Mammary epithelial cell (primary cell): ENCODE measurements around the gene TMEM163.

ENCODE experiments used
- EZH2 ChIP-seq: IDR thresholded peaks from 2 replicates; pipeline ENCODE4 v1.6.1; 2012; ENCODE audit warnings: low read length, inconsistent platforms, borderline replicate concordance
- TF ChIP-seq, protein P1 (sequence below), 2 donors: IDR thresholded peaks in 1 of 2; conservative IDR thresholded peaks in 1 of 2; 2 replicates each; pipeline ENCODE4 v1.5.1; 2011 to 2012; ENCODE audit warnings: inconsistent platforms in 2 of 2, low read length in 2 of 2, mild to moderate bottlenecking in 2 of 2, control low read depth in 1 of 2, low read depth in 1 of 2; ENCODE audit not compliant: insufficient read depth in 1 of 2; ENCODE audit errors: extremely low read depth in 1 of 2

DNA sequence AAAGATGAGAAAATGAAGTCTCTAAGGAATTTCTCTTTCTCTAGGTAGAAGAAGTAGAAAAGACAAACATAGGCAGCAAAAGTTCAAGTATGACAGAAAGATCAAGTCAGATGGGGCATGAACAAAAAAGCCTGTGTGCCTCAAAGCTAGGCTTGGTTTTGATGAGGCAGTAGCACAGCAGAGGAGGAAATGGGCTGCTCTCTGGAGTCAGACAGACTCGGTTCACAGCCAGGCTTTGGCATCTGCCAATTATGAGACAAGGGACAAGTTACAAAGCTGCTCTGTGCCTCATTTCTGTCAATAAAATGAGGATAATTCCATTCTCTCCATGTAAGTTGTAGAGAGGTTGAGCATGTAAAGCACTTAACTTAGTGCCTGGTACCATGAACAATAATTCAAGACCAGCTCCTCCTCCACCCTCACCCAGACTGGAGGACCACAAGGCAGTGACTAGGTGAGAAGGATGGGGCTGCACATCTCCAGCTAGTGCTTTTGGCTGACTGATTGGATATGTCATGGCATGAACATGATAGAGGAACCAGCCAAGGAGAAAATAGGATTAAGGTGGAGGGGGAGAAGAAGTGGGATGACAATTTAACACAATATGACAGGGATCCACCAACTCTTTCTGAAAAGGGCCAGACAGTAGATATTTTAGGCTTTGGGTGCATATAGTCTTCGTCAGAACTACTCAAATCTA is 84.6 kb downstream of the TMEM163 start:
- TF ChIP-seq, protein P1, sequence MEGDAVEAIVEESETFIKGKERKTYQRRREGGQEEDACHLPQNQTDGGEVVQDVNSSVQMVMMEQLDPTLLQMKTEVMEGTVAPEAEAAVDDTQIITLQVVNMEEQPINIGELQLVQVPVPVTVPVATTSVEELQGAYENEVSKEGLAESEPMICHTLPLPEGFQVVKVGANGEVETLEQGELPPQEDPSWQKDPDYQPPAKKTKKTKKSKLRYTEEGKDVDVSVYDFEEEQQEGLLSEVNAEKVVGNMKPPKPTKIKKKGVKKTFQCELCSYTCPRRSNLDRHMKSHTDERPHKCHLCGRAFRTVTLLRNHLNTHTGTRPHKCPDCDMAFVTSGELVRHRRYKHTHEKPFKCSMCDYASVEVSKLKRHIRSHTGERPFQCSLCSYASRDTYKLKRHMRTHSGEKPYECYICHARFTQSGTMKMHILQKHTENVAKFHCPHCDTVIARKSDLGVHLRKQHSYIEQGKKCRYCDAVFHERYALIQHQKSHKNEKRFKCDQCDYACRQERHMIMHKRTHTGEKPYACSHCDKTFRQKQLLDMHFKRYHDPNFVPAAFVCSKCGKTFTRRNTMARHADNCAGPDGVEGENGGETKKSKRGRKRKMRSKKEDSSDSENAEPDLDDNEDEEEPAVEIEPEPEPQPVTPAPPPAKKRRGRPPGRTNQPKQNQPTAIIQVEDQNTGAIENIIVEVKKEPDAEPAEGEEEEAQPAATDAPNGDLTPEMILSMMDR (conservative IDR thresholded peaks at IDR 0.05 in 1 of 2, IDR thresholded peaks at IDR 0.05 in 1 of 2; ENCODE audit: extremely low read depth in 1 of 2, insufficient read depth in 1 of 2, low read depth in 1 of 2, low read length in 2 of 2) = no peak
- TF ChIP-seq EZH2 = no peak
